HepG2 (cell line): ENCODE data around the gene ZNF491. TPM values are rescaled to one million over a fixed set of nuclear protein-coding genes. Genes with fewer than 3 reads are reported as not detected.

Experiments
- MAZ ChIP-seq, 2 experiments: sonication (generic) in 1 of 2; formaldehyde crosslinking in 1 of 2; IDR thresholded peaks; 2 replicates each; pipeline versions ENCODE4 v1.5.0 to v1.6.1; 2012 to 2020; ENCODE audit warnings: low read depth in 2 of 2, mild to moderate bottlenecking in 2 of 2, borderline replicate concordance in 1 of 2, improper control_type of control experiment in 1 of 2, low read length in 1 of 2, missing genetic modification reagents in 1 of 2, moderate library complexity in 1 of 2
- MLLT10 ChIP-seq: sonication (generic); formaldehyde crosslinking; IDR thresholded peaks from 2 replicates; pipeline ENCODE4 v1.4.0; 2020; ENCODE audit warnings: missing genetic modification reagents
- NCOR1 ChIP-seq: fragments of 200-600 bp; sonication (generic); IDR thresholded peaks from 2 replicates; pipeline ENCODE4 v1.7.0; 2017; ENCODE audit warnings: antibody characterized with exemption, low read length, borderline replicate concordance
- THYN1 ChIP-seq: sonication (generic); formaldehyde crosslinking; IDR thresholded peaks from 2 replicates; pipeline ENCODE4 v1.8.1; 2023; ENCODE audit warnings: low read depth, mild to moderate bottlenecking, moderate library complexity, missing genetic modification reagents, borderline replicate concordance
- ZFP36L2 ChIP-seq: sonication (generic); formaldehyde crosslinking; IDR thresholded peaks from 2 replicates; pipeline ENCODE4 v1.4.0; 2020; ENCODE audit warnings: missing genetic modification reagents
- ZFYVE20 ChIP-seq: sonication (generic); formaldehyde crosslinking; IDR thresholded peaks from 2 replicates; pipeline ENCODE4 v1.8.0; 2023; ENCODE audit warnings: low read depth, mild to moderate bottlenecking, moderate library complexity, missing genetic modification reagents, borderline replicate concordance
- ZNF143 ChIP-seq: sonication (generic); formaldehyde crosslinking; IDR thresholded peaks from 2 replicates; pipeline ENCODE4 v1.4.0; 2020; ENCODE audit warnings: missing genetic modification reagents
- ZNF17 ChIP-seq: sonication (generic); formaldehyde crosslinking; IDR thresholded peaks from 2 replicates; pipeline ENCODE4 v1.5.0; 2020; ENCODE audit warnings: mild to moderate bottlenecking, missing genetic modification reagents
- ZNF232 ChIP-seq: sonication (generic); formaldehyde crosslinking; IDR thresholded peaks from 2 replicates; pipeline ENCODE4 v1.4.0; 2020; ENCODE audit warnings: missing genetic modification reagents, borderline replicate concordance
- ZNF263 ChIP-seq: sonication (generic); formaldehyde crosslinking; IDR thresholded peaks from 2 replicates; pipeline ENCODE4 v1.4.0; 2020; ENCODE audit warnings: missing genetic modification reagents
- ZNF441 ChIP-seq: sonication (generic); formaldehyde crosslinking; IDR thresholded peaks from 2 replicates; pipeline ENCODE4 v1.7.0; 2021; ENCODE audit warnings: missing genetic modification reagents, borderline replicate concordance
- ZNF775 ChIP-seq: sonication (generic); formaldehyde crosslinking; IDR thresholded peaks from 2 replicates; pipeline ENCODE4 v1.4.0; 2020; ENCODE audit warnings: missing genetic modification reagents, mild to moderate bottlenecking, moderate library complexity, borderline replicate concordance
- polyA plus RNA-seq, 8 experiments: library from polyadenylated mRNA; depleted of rRNA in 3 of 8; stranded (reverse) in 7 of 8; unstranded in 1 of 8; fragments of >200 nt; fragmentation: Illumina TruSeq in 4 of 8; extraction: Trizol in 4 of 8; gene quantifications; 2 replicates each; pipeline versions ENCODE4 v1.2.1 to v1.2.3, GENCODE V29; 2011 to 2016; ENCODE audit warnings: low read depth in 4 of 8, missing spikeins in 1 of 8, mixed read lengths in 1 of 8; ENCODE audit not compliant: insufficient read depth in 1 of 8
- total RNA-seq, 5 experiments: library from RNA; depleted of rRNA; stranded (reverse); fragments of >200 nt; fragmentation: Illumina TruSeq; extraction: Trizol; gene quantifications; 2 replicates each; pipeline ENCODE4 v1.2.3, GENCODE V29; 2016; ENCODE audit warnings: low read depth in 1 of 5
- TF ChIP-seq, protein P1 (sequence below): sonication (generic); formaldehyde crosslinking; IDR thresholded peaks from 2 replicates; pipeline ENCODE4 v1.5.0; 2020; ENCODE audit warnings: mild to moderate bottlenecking, missing genetic modification reagents
- TF ChIP-seq, protein P2 (sequence below): fragments of 450-650 bp; IDR thresholded peaks from 2 replicates; pipeline ENCODE4 v1.6.1; 2017; ENCODE audit warnings: mild to moderate bottlenecking
- TF ChIP-seq, protein P3 (sequence below): sonication (generic); formaldehyde crosslinking; IDR thresholded peaks from 2 replicates; pipeline ENCODE4 v1.5.0; 2020; ENCODE audit warnings: mild to moderate bottlenecking, missing genetic modification reagents
- TF ChIP-seq, protein P4 (sequence below): sonication (generic); formaldehyde crosslinking; IDR thresholded peaks from 2 replicates; pipeline ENCODE4 v1.8.1; 2023; ENCODE audit warnings: mild to moderate bottlenecking, inconsistent platforms, moderate library complexity, missing genetic modification reagents, borderline replicate concordance

Gene ZNF491
- total and polyA plus RNA-seq, 2 of the 13 experiments (the other 11 are each of a cell fraction or from before 2014, with no cell fraction given), result 0.57 to 2.2 TPM

DNA sequence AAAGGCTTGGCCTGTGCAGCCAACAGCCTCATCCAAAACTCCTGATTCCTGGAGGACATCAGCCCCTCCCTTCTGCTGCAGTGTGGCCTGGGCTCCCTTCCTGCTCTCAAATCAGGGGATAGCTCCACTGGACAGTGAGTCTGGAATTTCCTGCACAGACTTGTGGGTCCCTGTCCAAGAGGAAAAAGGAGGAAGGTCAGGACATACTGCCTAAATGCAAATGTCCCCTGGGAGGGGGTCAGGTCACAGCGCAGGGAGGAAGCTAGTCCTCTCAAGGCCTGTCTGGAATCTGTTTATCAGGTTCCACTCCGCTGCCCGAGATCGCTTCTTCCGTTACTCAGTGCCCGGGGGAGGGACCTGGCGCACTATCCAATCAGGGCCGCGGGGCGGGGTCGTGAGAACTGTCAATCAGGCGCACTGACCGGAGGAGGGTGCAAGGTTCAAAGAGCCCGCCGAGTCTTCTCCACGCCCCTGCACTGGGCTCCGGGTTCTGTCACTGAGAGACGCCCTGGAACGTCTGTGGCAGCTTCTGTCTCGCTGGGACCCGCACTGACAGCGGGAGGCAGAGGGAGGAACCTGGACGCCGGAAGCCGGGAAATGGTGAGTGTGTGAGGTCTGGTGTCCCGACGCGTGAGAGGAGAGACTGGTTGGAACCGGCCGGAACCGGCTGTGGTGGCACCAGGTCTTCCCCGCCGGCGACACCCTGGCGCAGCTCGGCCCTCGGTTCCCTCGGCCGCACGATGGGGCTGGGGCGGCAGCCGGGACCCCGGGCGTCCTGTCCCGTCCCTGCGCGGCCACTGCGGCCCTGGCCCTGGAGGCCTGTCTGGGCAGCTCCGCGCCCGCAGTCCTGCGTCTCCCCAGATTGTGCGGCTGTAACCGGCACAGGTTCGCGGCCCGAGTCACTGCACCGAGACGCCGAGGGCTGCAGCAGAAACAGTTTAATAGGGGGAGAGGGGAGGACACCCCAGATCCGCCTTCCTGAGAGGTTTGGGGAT lies 31.4 kb upstream of the ZNF491 start, which contains the start of gene ZNF441 (continued):
- TF ChIP-seq ZNF232 (CRISPR knock-in tag) (no peak), ZNF441 (CRISPR knock-in tag) (no peak), THYN1 (peak; percentile 86; the same call in 1 of the 2 replicates), ZNF775 (CRISPR knock-in tag) (no peak), NCOR1 (peak; percentile 48; the same call in 1 of the 2 replicates), ZNF143 (CRISPR knock-in tag) (no peak), ZFYVE20 (CRISPR knock-in tag) (no peak), MLLT10 (CRISPR knock-in tag) (no peak), ZNF263 (0 out of 2 replicates have a peak, but pooled peaks have one; percentile 19), ZFP36L2 (no peak), ZNF17 (no peak), MAZ (IDR thresholded peaks at IDR 0.05; ENCODE audit: borderline replicate concordance, low read depth, low read length) (peak; percentile 49; the same call in 1 of the 2 replicates), MAZ (CRISPR knock-in tag; IDR thresholded peaks at IDR 0.05; ENCODE audit: low read depth) (peak; percentile 80; the same call in 1 of the 2 replicates)
- TF ChIP-seq, protein P1, sequence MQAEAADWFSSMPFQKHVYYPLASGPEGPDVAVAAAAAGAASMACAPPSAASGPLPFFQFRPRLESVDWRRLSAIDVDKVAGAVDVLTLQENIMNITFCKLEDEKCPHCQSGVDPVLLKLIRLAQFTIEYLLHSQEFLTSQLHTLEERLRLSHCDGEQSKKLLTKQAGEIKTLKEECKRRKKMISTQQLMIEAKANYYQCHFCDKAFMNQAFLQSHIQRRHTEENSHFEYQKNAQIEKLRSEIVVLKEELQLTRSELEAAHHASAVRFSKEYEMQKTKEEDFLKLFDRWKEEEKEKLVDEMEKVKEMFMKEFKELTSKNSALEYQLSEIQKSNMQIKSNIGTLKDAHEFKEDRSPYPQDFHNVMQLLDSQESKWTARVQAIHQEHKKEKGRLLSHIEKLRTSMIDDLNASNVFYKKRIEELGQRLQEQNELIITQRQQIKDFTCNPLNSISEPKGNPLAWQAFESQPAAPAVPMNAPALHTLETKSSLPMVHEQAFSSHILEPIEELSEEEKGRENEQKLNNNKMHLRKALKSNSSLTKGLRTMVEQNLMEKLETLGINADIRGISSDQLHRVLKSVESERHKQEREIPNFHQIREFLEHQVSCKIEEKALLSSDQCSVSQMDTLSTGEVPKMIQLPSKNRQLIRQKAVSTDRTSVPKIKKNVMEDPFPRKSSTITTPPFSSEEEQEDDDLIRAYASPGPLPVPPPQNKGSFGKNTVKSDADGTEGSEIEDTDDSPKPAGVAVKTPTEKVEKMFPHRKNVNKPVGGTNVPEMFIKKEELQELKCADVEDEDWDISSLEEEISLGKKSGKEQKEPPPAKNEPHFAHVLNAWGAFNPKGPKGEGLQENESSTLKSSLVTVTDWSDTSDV (CRISPR knock-in tag), result 0 out of 2 replicates have a peak, but pooled peaks have one; percentile 39
- TF ChIP-seq, protein P2, sequence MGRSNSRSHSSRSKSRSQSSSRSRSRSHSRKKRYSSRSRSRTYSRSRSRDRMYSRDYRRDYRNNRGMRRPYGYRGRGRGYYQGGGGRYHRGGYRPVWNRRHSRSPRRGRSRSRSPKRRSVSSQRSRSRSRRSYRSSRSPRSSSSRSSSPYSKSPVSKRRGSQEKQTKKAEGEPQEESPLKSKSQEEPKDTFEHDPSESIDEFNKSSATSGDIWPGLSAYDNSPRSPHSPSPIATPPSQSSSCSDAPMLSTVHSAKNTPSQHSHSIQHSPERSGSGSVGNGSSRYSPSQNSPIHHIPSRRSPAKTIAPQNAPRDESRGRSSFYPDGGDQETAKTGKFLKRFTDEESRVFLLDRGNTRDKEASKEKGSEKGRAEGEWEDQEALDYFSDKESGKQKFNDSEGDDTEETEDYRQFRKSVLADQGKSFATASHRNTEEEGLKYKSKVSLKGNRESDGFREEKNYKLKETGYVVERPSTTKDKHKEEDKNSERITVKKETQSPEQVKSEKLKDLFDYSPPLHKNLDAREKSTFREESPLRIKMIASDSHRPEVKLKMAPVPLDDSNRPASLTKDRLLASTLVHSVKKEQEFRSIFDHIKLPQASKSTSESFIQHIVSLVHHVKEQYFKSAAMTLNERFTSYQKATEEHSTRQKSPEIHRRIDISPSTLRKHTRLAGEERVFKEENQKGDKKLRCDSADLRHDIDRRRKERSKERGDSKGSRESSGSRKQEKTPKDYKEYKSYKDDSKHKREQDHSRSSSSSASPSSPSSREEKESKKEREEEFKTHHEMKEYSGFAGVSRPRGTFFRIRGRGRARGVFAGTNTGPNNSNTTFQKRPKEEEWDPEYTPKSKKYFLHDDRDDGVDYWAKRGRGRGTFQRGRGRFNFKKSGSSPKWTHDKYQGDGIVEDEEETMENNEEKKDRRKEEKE, result no peak
- TF ChIP-seq, protein P3, sequence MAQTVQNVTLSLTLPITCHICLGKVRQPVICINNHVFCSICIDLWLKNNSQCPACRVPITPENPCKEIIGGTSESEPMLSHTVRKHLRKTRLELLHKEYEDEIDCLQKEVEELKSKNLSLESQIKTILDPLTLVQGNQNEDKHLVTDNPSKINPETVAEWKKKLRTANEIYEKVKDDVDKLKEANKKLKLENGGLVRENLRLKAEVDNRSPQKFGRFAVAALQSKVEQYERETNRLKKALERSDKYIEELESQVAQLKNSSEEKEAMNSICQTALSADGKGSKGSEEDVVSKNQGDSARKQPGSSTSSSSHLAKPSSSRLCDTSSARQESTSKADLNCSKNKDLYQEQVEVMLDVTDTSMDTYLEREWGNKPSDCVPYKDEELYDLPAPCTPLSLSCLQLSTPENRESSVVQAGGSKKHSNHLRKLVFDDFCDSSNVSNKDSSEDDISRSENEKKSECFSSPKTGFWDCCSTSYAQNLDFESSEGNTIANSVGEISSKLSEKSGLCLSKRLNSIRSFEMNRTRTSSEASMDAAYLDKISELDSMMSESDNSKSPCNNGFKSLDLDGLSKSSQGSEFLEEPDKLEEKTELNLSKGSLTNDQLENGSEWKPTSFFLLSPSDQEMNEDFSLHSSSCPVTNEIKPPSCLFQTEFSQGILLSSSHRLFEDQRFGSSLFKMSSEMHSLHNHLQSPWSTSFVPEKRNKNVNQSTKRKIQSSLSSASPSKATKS (CRISPR knock-in tag), result no peak
- TF ChIP-seq, protein P4, sequence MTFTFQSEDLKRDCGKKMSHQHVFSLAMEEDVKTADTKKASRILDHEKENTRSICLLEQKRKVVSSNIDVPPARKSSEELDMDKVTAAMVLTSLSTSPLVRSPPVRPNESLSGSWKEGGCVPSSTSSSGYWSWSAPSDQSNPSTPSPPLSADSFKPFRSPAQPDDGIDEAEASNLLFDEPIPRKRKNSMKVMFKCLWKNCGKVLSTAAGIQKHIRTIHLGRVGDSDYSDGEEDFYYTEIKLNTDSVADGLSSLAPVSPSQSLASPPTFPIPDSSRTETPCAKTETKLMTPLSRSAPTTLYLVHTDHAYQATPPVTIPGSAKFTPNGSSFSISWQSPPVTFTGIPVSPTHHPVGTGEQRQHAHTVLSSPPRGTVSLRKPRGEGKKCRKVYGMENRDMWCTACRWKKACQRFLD (CRISPR knock-in tag), result no peak; the same call in 1 of the 2 replicates
